Mononuclear cell (primary cell): Measurements from ENCODE around the gene SPSB3. TPM values are rescaled to one million over a fixed set of nuclear protein-coding genes. Genes with fewer than 3 reads are reported as not detected.

Source experiments
- H3K27me3 ChIP-seq: 2 replicates; pipeline ENCODE4 v1.6.0; 2011; ENCODE audit warnings: low read length, control low read depth; ENCODE audit not compliant: insufficient read depth
- H3K4me1 ChIP-seq: 2 replicates; pipeline ENCODE4 v1.5.1; 2011; ENCODE audit warnings: mild to moderate bottlenecking, low read length, control low read depth; ENCODE audit not compliant: insufficient read depth
- H3K4me3 ChIP-seq: 2 replicates; pipeline ENCODE4 v1.5.1; 2011; ENCODE audit warnings: mild to moderate bottlenecking, low read length, moderate library complexity
- H3K9me3 ChIP-seq: 2 replicates; pipeline ENCODE4 v1.5.1; 2011; ENCODE audit warnings: low read depth, mild to moderate bottlenecking, control low read depth, low read length
- total RNA-seq: library from RNA; depleted of rRNA; stranded (reverse); fragments of >200 nt; gene quantifications from one replicate; pipeline ENCODE4 v1.2.3, GENCODE V29; 2012

The SPSB3 gene
- total RNA-seq, 1 donor: 40.0 TPM

- Histone ChIP-seq H3K27me3 (no peaks in the 10 kb centered on the region), H3K9me3 (no peaks in the 10 kb centered on the region), H3K4me1 (peaks cover 32% of the 10 kb centered on the region), H3K4me3 (no peak overlapping the region)
Observed at GRCh38 chr16:1775846-1776671, 6.3 kb downstream of the SPSB3 start.

DNA sequence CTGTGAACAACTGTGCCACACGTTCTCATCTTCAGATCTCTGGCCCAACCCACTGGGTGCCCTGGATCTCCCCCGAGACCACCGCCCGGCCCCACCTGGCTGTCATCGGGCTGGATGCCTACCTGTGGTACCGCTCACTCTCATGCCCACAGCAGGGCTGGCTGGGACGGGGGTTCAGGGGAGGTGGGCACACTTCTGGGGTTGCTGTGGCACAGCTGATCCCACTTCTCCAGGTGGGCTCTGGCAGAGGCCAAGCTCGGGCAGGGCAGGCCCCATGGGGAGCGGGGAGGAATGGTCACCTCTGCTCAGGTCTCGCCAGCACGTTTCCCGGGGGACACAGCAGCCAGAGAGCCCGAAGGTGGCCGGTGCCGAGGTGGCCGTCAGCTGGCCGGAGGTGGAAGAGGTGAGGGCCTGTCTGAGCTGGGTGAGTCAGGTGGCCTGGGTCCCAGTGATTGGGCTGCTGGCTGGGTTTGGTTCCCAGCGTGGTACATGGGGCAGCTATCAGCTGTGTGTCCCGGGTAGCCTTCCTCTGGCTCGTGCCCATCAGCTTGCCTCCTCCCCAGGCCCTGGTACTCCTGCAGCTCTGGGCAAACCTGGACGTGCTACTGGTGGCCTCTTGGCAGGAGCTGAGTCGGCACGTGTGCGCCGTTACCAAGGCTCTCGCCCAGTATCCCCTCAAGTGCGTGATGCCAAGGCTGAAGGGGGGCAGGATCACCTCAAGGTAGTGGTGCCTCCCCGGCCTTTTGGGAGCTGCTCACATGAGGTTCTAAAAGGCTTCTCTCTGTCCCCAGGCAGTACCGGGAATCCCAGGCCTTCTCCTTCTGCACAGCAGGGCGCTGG lies 7.1 kb downstream of the SPSB3 start:
- no peak overlapping the region for H3K4me3 ChIP-seq
- H3K4me1 ChIP-seq: peaks cover 32% of the 10 kb centered on the region
- no peaks in the 10 kb centered on the region for H3K9me3 ChIP-seq
- H3K27me3 ChIP-seq: no peaks in the 10 kb centered on the region

DNA sequence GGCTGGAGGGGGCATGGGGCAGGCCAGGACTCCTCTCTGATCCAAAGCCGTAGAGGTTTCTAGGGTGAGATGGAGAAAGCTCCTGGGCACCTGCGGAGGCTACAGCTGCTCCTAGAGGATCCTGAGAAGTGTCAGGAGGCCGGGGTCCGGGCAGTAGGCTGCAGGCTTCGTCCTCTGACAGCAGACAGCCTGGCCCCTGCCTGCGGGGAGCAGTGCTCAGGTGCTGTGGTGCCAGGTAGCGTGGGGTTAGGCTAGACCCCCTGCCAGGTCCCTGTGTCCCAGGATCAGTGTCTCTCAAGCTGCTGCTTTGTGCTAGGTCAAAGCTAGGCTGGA lies 8.0 kb downstream of the SPSB3 start:
- Histone ChIP-seq H3K4me1 (peaks cover 36% of the 10 kb centered on the region), H3K9me3 (no peaks in the 10 kb centered on the region), H3K27me3 (no peaks in the 10 kb centered on the region), H3K4me3 (no peak overlapping the region)

GRCh38 chr16:1773703-1774447 lies 8.5 kb downstream of the SPSB3 start:
- H3K9me3 ChIP-seq: no peaks in the 10 kb centered on the region
- peak overlapping the region; percentile 88 for H3K4me3 ChIP-seq
- peaks cover 36% of the 10 kb centered on the region for H3K4me1 ChIP-seq
- H3K27me3 ChIP-seq: no peaks in the 10 kb centered on the region

DNA sequence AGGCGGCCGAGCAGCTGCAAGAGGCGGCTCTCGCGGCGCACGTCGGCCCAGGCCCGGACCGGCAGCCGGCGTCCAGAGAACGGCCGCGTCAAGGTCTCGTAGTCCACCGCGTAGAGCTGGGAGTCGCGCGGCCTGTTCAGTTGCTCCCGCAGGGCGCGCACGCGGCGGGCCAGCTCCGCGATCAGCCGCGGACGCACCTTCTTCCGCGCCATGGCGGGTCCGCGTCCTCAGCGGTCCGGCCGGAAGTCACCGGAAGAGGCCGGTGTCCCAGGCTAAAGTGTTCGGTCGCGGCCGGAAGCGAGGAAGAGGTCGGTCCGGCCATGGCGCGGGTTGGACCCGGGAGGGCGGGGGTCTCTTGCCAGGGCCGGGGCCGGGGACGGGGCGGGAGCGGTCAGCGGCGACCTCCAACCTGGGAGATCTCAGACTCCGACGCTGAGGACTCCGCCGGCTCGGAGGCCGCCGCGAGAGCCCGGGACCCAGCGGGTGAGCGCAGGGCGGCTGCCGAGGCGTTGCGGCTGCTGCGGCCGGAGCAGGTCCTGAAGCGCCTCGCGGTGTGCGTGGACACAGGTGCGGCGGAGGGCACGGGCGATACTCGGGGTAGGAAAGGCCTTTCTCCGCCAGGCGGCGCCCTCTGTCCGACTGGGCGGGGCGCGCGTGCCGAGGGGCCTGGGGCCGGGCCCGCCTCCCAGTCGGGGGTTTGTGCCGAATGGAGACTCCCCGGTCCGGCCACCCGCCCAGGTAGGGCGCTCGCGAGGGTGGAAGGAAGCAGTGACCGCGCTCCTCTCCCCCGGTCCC lies 9.3 kb downstream of the SPSB3 start, which contains the start of gene MRPS34:
MRPS34 (minus strand) TSS at position 227 of the 795 bp plus-strand sequence; CDS start at position 212, 15 bp downstream.
- Histone ChIP-seq H3K4me1 (peaks cover 36% of the 10 kb centered on the region), H3K27me3 (no peaks in the 10 kb centered on the region), H3K9me3 (no peaks in the 10 kb centered on the region), H3K4me3 (peak within 1 kb of the TSS; percentile 88)

DNA sequence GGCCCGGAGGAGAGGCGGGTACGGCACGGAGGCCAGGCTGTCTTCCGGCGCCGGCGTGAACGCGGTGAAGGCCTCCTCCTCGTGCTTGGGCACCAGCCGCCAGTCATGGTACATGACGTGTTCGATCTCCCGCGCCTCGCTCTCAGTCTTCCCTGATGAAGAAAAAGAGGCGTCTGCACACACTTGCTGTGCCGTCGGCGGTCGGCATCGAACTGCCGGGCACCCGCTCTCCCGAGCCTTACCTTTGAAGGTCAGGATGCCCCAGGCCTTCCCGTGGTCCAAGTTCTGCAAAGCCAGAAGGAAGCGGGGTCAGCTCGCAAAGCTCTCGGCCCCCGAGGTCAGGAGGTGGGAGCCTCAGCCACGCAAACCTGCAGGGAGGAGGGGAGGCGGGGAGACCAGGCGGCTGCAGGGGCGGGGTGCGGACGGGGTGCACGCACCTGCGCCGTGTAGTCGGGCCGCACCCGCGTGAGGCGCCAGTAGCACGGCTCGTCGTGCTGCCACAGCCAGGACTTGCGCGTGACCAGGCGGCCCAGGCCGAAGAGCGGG lies 9.9 kb downstream of the SPSB3 start, which contains the start of gene EME2:
EME2 (plus strand) TSS at position 449 of the 546 bp plus-strand sequence. CDS start 418 bp downstream, outside the sequence.
- Histone ChIP-seq H3K4me3 (peak within 1 kb of the TSS; percentile 88), H3K4me1 (peaks cover 36% of the 10 kb centered on the region), H3K9me3 (no peaks in the 10 kb centered on the region), H3K27me3 (no peaks in the 10 kb centered on the region)

DNA sequence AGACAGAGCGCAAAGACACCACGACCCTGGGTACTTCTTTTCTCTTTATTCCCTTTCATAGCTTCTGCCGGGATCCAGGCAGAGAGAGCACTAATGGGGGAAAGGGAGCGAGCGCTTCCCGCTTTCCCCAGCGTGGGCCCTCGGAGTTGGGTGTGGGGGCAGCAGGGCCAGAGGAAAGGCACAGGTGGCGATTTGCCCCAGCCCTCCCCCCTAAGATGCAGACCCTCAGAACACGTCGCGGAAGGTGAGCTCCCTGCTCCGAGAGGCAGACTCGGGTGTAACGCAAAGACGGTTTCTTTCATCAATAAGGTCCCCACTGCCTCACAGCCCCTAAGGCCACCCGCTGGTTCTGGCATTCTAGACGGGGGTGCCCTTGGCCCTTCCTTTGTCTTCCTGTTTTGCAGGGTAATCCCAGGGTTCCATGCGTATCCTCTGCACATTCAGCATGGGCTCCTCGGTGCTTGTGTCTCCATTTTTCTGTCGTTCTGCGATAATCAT lies 10.5 kb downstream of the SPSB3 start:
- Histone ChIP-seq H3K4me3 (peak overlapping the region; percentile 88), H3K4me1 (peaks cover 36% of the 10 kb centered on the region), H3K9me3 (no peaks in the 10 kb centered on the region), H3K27me3 (no peaks in the 10 kb centered on the region)

DNA sequence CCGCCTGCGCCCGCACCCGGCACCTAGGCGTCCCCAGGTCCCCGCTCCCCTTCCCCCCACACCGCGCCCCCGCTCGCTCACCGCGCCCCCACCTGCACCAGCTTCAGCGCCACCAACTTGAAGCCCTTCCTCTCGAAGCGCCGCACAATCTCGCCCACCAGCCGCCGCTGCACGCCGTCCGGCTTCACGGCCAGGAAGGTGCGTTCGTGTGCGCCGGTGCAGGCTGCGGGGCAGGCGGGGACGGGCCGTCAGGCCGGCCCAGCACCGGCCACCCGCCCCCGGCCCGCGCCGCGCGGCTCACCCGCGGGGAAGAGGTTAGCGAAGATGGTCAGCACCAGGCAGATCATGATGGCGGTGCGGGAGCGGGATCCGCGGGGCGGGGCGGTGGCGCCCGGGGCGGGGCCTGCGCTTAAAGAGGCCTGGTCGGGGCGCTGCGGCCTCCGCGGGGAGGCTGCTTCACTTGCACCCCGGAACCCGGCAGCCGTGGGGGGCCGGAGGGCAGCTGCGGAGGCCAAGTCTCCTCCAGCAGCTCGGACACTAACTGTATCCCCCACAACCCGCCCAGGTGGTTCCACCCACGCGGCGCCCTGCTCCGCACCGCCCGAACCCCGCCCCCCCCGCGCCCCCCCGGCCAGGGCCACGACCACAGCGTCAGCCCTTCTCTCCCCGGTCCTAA lies 11.0 kb downstream of the SPSB3 start, which contains the start of gene NME3:
NME3 (minus strand) TSS at position 356 of the 676 bp plus-strand sequence; CDS start at position 347, 9 bp downstream.
- Histone ChIP-seq H3K9me3 (no peaks in the 10 kb centered on the region), H3K4me1 (peaks cover 36% of the 10 kb centered on the region), H3K27me3 (no peaks in the 10 kb centered on the region), H3K4me3 (peak within 1 kb of the TSS; percentile 88)

- H3K4me3 ChIP-seq: peak overlapping the region; percentile 88
- H3K9me3 ChIP-seq: no peaks in the 10 kb centered on the region
- H3K4me1 ChIP-seq: peaks cover 36% of the 10 kb centered on the region
- no peaks in the 10 kb centered on the region for H3K27me3 ChIP-seq
Observed at GRCh38 chr16:1770328-1771187, 11.8 kb downstream of the SPSB3 start.

- no peak overlapping the region for H3K4me3 ChIP-seq
- H3K9me3 ChIP-seq: no peaks in the 10 kb centered on the region
- peaks cover 31% of the 10 kb centered on the region for H3K4me1 ChIP-seq
- no peaks in the 10 kb centered on the region for H3K27me3 ChIP-seq
Observed at GRCh38 chr16:1769402-1770300, 12.7 kb downstream of the SPSB3 start.

GRCh38 chr16:1768767-1769401 lies 13.5 kb downstream of the SPSB3 start:
- H3K4me1 ChIP-seq: peaks cover 23% of the 10 kb centered on the region
- H3K27me3 ChIP-seq: no peaks in the 10 kb centered on the region
- H3K4me3 ChIP-seq: no peak overlapping the region
- H3K9me3 ChIP-seq: no peaks in the 10 kb centered on the region
